Osteocyte (in vitro differentiated cells): ENCODE data around the gene KDM4B. TPM values are rescaled to one million over a fixed set of nuclear protein-coding genes. Genes with fewer than 3 reads are reported as not detected.

ENCODE experiments used
- DNase-seq: peaks from one replicate; pipeline ENCODE4 v3.0.0; 2021; ENCODE audit warnings: mixed read lengths; ENCODE audit not compliant: unreplicated experiment; ENCODE audit errors: extremely low spot score
- H3K27ac Mint-ChIP-seq: one replicate; pipeline ENCODE4 v1.8.0; 2021; ENCODE audit warnings: mild to moderate bottlenecking, mixed read lengths; ENCODE audit not compliant: unreplicated experiment
- H3K27me3 Mint-ChIP-seq: one replicate; pipeline ENCODE4 v1.8.0; 2021; ENCODE audit warnings: mixed read lengths; ENCODE audit not compliant: unreplicated experiment
- H3K36me3 Mint-ChIP-seq: one replicate; pipeline ENCODE4 v1.8.0; 2021; ENCODE audit warnings: mixed read lengths; ENCODE audit not compliant: unreplicated experiment
- H3K4me1 Mint-ChIP-seq: one replicate; pipeline ENCODE4 v1.8.0; 2021; ENCODE audit warnings: mixed read lengths; ENCODE audit not compliant: unreplicated experiment
- H3K4me3 Mint-ChIP-seq: one replicate; pipeline ENCODE4 v1.8.0; 2021; ENCODE audit warnings: mild to moderate bottlenecking, moderate library complexity, mixed read lengths; ENCODE audit not compliant: unreplicated experiment
- H3K9me3 Mint-ChIP-seq: one replicate; pipeline ENCODE4 v1.8.0; 2021; ENCODE audit warnings: mixed read lengths; ENCODE audit not compliant: unreplicated experiment
- total RNA-seq: library from RNA; stranded (reverse); gene quantifications from 2 replicates; pipeline ENCODE4 v1.2.1, GENCODE V29; 2021
- TF ChIP-seq, protein P1 (sequence below): fragments of 200-600 bp; sonication (generic); IDR thresholded peaks from 2 replicates; pipeline ENCODE4 v1.5.0; 2021; ENCODE audit warnings: antibody characterized with exemption, mild to moderate bottlenecking, moderate library complexity

The KDM4B gene
- total RNA-seq, 1 donor from 2014 or later: 49.0 TPM

DNA sequence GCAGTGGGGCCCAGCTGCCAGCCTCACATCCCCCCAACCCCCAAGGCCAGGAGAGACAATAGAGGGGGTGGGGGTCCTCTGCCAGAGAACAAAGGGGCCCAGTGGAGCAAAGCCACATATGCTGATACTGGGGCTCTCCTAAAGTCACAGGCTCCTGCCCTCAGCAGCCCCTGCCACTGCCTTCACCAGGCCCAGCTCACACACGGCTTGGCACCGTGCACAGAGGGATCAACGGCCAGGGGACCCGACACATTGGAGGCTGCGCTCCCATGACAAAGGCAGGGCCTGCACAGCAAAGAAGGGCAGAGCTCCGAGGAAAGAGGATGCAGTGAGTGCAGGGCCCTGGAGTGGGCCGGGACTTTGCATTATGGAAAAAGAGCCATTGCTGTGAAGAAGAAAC is 146.4 kb downstream of the KDM4B start:
- Mint-ChIP-seq H3K4me1 (peaks cover 24% of the 10 kb centered on the region), H3K4me3 (no peak overlapping the region), H3K9me3 (peaks cover 8% of the 10 kb centered on the region), H3K27ac (no peak overlapping the region), H3K27me3 (no peaks in the 10 kb centered on the region), H3K36me3 (peaks cover 25% of the 10 kb centered on the region)
- TF ChIP-seq, protein P1, sequence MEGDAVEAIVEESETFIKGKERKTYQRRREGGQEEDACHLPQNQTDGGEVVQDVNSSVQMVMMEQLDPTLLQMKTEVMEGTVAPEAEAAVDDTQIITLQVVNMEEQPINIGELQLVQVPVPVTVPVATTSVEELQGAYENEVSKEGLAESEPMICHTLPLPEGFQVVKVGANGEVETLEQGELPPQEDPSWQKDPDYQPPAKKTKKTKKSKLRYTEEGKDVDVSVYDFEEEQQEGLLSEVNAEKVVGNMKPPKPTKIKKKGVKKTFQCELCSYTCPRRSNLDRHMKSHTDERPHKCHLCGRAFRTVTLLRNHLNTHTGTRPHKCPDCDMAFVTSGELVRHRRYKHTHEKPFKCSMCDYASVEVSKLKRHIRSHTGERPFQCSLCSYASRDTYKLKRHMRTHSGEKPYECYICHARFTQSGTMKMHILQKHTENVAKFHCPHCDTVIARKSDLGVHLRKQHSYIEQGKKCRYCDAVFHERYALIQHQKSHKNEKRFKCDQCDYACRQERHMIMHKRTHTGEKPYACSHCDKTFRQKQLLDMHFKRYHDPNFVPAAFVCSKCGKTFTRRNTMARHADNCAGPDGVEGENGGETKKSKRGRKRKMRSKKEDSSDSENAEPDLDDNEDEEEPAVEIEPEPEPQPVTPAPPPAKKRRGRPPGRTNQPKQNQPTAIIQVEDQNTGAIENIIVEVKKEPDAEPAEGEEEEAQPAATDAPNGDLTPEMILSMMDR: no peak
- DNase-seq: no peak

DNA sequence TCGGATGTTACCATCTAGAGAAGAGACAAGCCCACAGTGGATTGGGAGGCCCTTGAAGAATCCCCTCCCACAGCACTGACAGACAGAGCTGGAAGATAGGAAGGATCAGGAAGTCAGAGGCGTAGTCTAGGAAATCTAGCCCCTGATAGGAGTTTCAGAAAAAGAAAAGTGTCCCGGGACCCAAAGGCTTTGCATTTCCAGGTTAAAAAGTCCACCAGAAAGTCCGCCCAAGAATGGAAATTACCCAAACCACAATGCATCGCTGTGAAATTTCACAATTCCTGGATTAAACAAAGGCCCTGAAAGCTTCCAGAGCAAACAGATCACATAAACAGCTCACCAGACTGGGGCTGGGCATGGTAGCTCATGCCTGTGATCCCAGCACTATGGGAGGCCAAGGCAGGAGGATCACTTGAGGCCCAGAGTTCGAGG is 146.9 kb downstream of the KDM4B start:
- Mint-ChIP-seq H3K9me3 (peaks cover 8% of the 10 kb centered on the region), H3K27ac (no peak overlapping the region), H3K4me3 (no peak overlapping the region), H3K4me1 (peaks cover 24% of the 10 kb centered on the region), H3K27me3 (no peaks in the 10 kb centered on the region), H3K36me3 (peaks cover 25% of the 10 kb centered on the region)
- TF ChIP-seq, protein P1: no peak
- DNase-seq: no peak

DNA sequence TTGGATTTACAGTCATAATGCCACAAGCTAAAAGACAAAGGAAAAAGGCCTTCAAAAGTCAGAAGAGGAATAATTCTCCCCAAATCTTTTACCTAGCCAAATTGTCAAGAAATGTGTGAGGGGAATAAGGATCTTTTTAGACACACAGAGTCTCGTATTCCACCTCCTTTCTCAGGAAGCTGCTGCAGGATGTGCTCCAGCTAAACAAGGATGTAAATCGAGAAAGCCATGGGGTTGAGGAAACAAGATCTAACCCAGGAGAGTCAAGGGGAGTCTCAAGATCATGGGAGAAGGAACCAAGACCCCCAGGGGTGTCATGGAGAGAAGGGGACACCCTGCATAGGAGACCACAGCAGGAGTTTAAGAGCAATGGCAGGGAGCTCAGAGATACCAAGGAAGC is 147.4 kb downstream of the KDM4B start:
- H3K4me3 Mint-ChIP-seq: no peak overlapping the region
- peaks cover 8% of the 10 kb centered on the region for H3K9me3 Mint-ChIP-seq
- TF ChIP-seq, protein P1: no peak
- DNase-seq: no peak
- H3K36me3 Mint-ChIP-seq: peaks cover 28% of the 10 kb centered on the region
- peaks cover 27% of the 10 kb centered on the region for H3K4me1 Mint-ChIP-seq
- H3K27me3 Mint-ChIP-seq: no peaks in the 10 kb centered on the region
- no peak overlapping the region for H3K27ac Mint-ChIP-seq

DNA sequence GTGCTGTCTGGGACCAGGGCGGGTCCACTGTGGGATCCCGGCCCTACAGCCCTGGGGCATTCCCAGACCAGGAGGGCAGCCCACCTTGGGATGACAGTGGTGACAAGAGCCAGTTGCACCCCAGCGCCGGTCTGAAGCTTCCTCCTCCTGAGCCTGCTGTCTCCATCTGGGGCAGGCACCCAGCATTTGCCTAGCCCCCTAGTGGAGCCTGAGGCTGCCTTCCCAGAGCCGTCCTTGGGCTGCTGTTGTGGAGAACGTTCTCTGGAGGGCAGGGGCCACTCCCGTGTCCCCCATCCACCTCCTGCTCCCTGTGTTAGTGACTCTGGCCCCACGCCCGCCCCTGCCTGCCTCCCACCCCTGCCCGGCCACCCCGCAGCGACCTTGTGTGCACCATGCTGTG is 148.5 kb downstream of the KDM4B start:
- Mint-ChIP-seq H3K4me3 (no peak overlapping the region), H3K27ac (no peak overlapping the region), H3K9me3 (peaks cover 8% of the 10 kb centered on the region), H3K4me1 (peaks cover 27% of the 10 kb centered on the region), H3K27me3 (no peaks in the 10 kb centered on the region), H3K36me3 (peaks cover 23% of the 10 kb centered on the region)
- DNase-seq: no peak
- TF ChIP-seq, protein P1: no peak

DNA sequence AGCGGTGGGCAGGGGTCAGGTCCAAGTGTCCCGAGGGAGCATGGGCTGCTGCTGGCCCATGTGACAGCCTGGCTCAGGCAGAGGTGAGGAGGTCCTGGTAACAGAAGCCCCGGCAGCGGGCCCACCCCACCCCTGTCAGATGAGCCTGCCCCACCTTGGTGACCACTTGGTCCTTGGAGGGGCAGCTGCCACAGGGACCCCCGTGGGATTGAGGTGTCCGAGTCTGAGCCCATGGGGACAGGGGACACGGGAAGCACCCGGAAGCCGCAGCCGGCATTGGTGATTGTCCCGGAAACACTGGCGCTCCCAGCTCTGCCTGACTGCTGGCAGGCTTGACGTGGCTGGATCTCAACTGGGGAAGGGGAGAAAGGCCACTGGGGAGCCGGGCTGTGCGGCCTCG is 149.1 kb downstream of the KDM4B start:
- H3K9me3 Mint-ChIP-seq: peaks cover 8% of the 10 kb centered on the region
- H3K36me3 Mint-ChIP-seq: peaks cover 19% of the 10 kb centered on the region
- no peaks in the 10 kb centered on the region for H3K27me3 Mint-ChIP-seq

More for the DNA sequence above, 149.1 kb downstream of the KDM4B start:
- Mint-ChIP-seq H3K27ac (no peak overlapping the region), H3K4me3 (no peak overlapping the region), H3K4me1 (peaks cover 22% of the 10 kb centered on the region)
- TF ChIP-seq, protein P1: no peak
- DNase-seq: no peak
